GM19099 (cell line): Measurements from ENCODE around the gene ZDHHC17.

Source experiments
- POLR2A ChIP-seq: IDR thresholded peaks from 3 replicates; pipeline ENCODE4 v1.6.1; 2011; ENCODE audit warnings: low read depth; ENCODE audit not compliant: insufficient read length; ENCODE audit errors: extremely low read depth

ZDHHC17 gene

GRCh38 chr12:76879710-76880518 is 116.0 kb downstream of the ZDHHC17 start:
- no peak for TF ChIP-seq POLR2A

DNA sequence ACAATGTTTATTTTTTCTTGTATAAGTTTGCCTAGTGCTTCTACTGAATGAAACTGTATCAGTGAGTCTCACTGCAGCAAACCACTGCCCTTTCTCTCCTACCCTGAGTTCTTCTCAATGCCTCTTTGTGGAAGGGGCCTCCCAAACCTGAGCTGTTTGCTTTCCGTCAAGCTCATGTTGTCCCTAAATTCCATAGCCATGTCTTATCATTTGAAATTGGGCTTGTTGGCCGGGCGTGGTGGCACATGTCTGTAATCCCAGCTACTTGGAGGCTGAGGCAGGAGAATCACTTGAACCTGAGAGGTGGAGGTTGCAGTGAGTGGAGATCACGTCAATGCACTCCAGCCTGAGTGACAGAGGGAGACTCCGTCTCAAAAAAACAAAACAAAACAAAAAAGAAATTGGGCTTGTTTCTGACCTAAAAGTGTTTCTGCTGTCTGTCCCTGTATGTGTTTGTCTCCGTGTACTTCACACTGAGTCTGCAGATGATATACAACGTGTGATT is 116.7 kb downstream of the ZDHHC17 start:
- no peak for TF ChIP-seq POLR2A

GRCh38 chr12:76881142-76881541 is 117.2 kb downstream of the ZDHHC17 start:
- TF ChIP-seq POLR2A: no peak

DNA sequence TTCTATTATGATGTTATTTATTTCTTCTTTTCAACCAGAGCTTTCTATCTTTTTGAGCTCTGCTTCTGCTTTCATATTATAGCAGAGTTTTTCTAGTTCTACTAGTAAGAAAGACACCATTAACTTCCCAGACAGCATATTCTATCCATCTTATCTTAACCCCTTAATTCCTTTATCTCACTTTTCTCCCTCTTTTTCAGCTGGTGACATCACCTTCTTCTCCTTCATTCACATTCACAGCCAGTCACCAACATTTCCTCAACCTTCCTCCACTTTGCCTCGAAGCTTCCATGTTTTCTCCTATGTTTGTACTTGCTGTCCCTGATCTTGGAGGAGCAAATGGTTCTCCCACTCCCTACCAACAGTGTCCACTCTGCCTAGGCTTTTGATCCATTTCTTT is 118.5 kb downstream of the ZDHHC17 start:
- no peak for TF ChIP-seq POLR2A

DNA sequence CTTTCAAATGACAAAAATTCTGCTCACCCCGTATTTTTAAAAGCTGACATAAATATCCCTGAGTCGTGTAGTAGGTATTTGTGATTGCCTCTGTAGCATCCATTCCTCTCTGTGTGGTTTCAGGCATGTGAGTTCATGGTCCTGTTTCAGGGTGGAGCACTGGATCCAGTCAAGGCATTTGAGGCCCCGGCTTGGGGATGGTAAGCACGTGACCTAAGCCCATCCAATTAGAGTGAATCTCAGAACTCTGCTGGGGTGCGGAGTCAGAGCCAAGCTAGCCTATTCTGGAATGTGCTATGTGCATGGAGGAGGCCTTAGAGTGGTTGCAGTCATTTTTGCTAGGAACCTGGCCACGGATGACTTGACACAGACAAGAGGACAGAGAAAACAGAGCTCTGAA is 119.2 kb downstream of the ZDHHC17 start:
- TF ChIP-seq POLR2A: no peak

DNA sequence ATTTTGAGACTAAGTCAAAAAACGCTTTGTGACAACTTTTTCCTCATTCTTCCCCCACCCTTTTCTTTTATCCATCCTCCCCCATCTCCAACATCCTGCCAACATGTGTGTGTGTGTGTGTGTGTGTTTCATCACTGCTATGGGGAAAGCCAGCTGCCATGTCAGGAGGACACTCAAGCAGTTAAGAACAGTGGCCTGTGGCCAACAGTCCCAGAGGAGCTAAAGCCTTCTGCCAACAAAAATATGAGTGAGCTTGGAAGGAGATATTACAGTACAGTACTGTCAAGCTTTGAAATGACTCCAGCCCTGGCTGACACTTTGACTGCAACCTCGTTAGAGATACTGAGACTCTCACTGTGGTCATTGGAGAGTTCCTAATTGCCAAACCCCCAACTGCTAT is 119.9 kb downstream of the ZDHHC17 start:
- no peak for TF ChIP-seq POLR2A

DNA sequence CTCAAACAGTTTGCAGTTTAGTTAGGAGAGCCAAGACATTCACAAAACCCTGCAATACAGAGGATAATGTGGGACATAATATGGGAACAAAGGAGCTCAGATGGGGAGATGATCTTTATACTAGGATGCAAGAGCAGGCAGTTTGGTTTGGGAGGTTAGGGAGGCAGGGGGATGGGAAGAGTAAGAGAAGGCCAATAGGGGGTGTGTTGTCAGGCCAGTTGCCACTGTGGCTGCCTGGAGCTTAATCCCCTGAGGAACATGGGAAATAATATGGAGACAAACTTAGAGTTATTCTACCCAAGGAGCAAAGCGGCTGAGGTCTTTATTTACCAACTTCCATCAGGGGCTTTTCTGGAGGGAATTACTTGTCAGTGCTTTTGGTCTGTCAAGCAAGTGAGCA is 124.9 kb downstream of the ZDHHC17 start:
- TF ChIP-seq POLR2A: no peak

DNA sequence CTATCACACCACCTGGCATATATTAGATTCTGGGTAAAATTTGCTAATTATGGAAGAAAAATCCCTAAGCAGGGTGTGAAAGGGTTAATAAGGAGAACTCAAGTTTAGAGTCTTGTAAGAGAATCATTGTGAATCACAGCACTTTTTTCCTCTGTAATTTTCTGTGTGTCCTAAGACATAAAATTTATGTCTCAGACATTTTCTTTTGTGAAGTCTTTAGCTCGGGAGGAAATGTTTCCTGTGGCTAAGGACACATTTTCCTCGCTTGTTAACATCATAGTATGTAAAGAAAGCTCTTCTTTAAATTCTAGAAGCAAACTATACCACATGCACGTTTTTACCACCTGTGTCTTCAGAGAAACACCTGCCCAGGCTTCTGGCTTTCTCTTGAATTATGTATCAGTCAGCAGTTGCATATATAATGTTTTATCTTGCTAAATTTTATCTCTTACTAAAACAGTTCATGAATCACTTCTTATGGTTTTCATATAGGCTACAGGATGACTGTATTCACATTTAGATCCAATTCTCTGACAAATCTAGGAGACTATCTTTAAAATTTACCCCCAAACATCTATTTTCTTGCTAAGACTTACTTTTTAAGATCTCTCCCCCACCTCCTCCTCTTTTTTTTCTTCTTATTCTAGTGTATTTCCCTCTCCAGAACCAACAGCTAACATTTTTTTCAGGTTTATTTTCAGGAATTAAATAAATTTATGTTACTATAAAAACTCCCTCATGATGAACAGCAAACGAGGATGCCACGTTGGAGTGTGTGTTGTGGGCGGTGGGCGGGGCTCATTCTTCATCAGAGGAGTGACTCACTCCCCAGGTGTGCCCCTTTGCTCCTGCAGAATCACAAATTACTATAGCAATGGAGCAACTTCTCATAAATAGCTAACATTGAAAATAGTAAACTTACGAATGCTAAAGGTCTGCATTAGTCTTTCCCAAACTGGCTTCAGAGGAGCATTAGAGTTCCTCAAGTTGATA is 126.5 kb downstream of the ZDHHC17 start:
- no peak for TF ChIP-seq POLR2A

DNA sequence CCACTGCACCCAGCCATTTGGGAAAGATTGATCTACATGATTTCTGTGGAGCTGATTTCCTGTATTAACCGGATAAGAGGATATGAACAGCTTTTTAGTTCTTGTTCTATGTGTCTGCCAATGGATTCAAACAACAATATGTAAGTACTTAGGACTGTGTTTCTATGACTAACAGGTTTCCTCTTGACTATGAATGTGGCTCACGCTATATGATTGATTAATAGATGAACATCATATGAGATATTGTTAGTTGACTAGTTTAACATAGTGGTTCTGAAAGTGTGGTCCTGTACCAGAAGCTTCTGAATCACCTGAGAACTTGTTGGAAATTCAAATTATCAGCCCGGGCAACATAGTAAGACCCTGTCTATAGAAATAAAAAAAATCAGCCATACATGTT is 127.7 kb downstream of the ZDHHC17 start:
- TF ChIP-seq POLR2A: no peak

- TF ChIP-seq POLR2A: no peak
Observed at GRCh38 chr12:76895796-76896195, 131.9 kb downstream of the ZDHHC17 start.

- no peak for TF ChIP-seq POLR2A
Observed at GRCh38 chr12:76896274-76896673, 132.4 kb downstream of the ZDHHC17 start.

- no peak for TF ChIP-seq POLR2A
Observed at GRCh38 chr12:76898442-76898841, 134.5 kb downstream of the ZDHHC17 start.

DNA sequence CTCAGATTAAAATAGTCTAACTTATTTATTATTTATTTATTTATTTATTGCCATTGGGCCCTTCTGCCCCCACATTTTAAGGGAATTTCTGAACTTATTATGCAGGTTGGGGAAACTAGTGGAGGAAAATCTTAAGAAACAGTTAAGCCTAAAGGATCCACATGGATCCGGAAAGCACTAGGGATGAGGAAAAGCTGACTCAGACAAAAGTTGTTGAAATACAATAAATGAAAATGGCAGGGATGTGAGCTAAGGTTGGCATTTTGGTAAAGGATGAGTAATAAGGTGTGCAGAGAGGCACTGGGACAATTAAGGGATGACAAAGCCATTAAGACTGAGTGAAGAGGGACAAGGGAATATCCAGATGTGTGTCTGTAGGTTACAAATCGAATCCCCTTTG is 135.6 kb downstream of the ZDHHC17 start:
- no peak for TF ChIP-seq POLR2A

DNA sequence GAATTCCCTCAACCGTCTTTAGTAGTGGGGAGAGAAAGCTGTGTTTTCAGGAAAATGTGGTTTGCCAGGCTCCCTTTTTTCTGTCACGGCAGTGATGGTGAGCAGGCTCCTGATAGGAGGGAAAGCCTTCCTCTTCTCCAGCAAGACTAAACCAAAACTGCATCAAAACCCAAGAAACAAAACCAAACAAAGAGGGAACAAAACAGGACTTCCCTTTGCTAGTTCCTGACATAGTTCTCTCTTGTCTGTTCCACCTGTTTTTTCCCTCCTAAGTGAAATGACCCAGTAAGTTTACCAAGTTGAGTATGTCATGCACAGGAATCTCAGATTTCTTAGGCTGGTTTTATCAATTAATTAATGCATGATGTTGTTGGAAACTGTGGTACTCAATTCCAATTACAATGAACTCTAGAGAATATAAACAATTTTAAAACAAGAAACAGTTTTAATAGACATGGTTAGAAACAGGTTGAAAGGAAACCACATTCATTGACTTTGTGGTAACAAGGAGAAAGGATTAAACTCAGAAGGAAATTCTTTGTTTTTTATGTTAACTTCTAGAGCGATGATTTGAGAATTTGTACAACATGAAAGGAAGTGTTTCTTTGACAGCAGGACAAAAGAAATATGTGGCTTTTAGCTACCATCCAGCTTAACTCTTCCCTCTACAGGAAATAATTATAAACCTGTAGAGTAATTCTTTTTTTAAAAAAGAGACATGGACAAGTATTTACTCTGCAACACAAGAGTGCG is 137.9 kb downstream of the ZDHHC17 start:
- TF ChIP-seq POLR2A: no peak
